Choroid plexus epithelial cell (primary cell): ENCODE data around the gene CENPX.

ENCODE experiments used
- DNase-seq: peaks from one replicate; pipeline ENCODE4 v3.0.0-alpha.2; 2010; ENCODE audit warnings: low read depth
- H3K4me3 ChIP-seq: 2 replicates; pipeline ENCODE4 v1.5.1; 2011; ENCODE audit warnings: low read depth, mild to moderate bottlenecking, control low read depth, low read length, moderate library complexity
- CTCF ChIP-seq: conservative IDR thresholded peaks from 2 replicates; pipeline ENCODE4 v1.5.1; 2011; ENCODE audit warnings: low read depth, mild to moderate bottlenecking, control low read depth, inconsistent platforms, low read length, moderate library complexity

Gene CENPX

GRCh38 chr17:82062984-82063368 lies 40.3 kb upstream of the CENPX start:
- H3K4me3 ChIP-seq, result no peak overlapping the region
- no peak for DNase-seq
- TF ChIP-seq CTCF, result no peak

GRCh38 chr17:82062076-82062983 lies 39.7 kb upstream of the CENPX start:
- no peak overlapping the region for H3K4me3 ChIP-seq
- no peak for TF ChIP-seq CTCF
- no peak for DNase-seq

- no peak for DNase-seq
- H3K4me3 ChIP-seq, result no peak overlapping the region
- TF ChIP-seq CTCF, result no peak
These were observed 38.6 kb upstream of the CENPX start for GRCh38 chr17:82061047-82061925.

GRCh38 chr17:82060614-82061013 lies 37.9 kb upstream of the CENPX start:
- TF ChIP-seq CTCF, result no peak
- no peak overlapping the region for H3K4me3 ChIP-seq
- no peak for DNase-seq

GRCh38 chr17:82060001-82060380 lies 37.3 kb upstream of the CENPX start:
- no peak overlapping the region for H3K4me3 ChIP-seq
- no peak for DNase-seq
- TF ChIP-seq CTCF, result no peak

- no peak for TF ChIP-seq CTCF
- DNase-seq, result no peak
- H3K4me3 ChIP-seq, result no peak overlapping the region
These were observed 36.8 kb upstream of the CENPX start for GRCh38 chr17:82059272-82060000.
